ENCODE measurements around the gene CEBPE.

GRCh38 chr14:23137813-23138535 is 18.9 kb upstream of the CEBPE start:
- no peak for TF ChIP-seq POLR2A (IDR thresholded peaks at IDR 0.05)
- no peak for TF ChIP-seq CTCF (IDR thresholded peaks at IDR 0.05)
